Right cardiac atrium (tissue), 5 donors: ENCODE data around the gene SLC22A9. TPM values are rescaled to one million over a fixed set of nuclear protein-coding genes. Genes with fewer than 3 reads are reported as not detected.

ENCODE experiments used
- ATAC-seq, 2 donors: fragments of 200-7000 bp; cut with Tn5 transposase; one replicate each; pipeline versions ENCODE4 v1.8.0 to v1.9.1; 2020; ENCODE audit warnings: moderate library complexity in 2 of 2, mild to moderate bottlenecking in 1 of 2
- DNase-seq, 3 donors: peaks; one replicate each; pipeline ENCODE4 v3.0.0-alpha.2; 2020
- H3K27ac ChIP-seq: one replicate; pipeline ENCODE4 v1.5.1; 2013; ENCODE audit warnings: mild to moderate bottlenecking, low read length, control low read depth, moderate library complexity
- H3K27me3 ChIP-seq: one replicate; pipeline ENCODE4 v1.6.1; 2013; ENCODE audit not compliant: control insufficient read depth, insufficient read depth
- H3K4me1 ChIP-seq: one replicate; pipeline ENCODE4 v1.6.1; 2013; ENCODE audit warnings: low read length; ENCODE audit not compliant: control insufficient read depth, insufficient read depth
- H3K4me3 ChIP-seq: one replicate; pipeline ENCODE4 v1.5.1; 2013; ENCODE audit warnings: low read length, control low read depth
- H3K9me3 ChIP-seq: one replicate; pipeline ENCODE4 v1.6.1; 2013; ENCODE audit warnings: low read length; ENCODE audit not compliant: control insufficient read depth
- WGBS: extraction: QIAGEN DNeasy Blood & Tissue Kit; methylation state at CpG from one replicate; pipeline ENCODE4 v1.1.7; 2013; 5-methylcytosine and 5-hydroxymethylcytosine counted together
- intact Hi-C, 4 donors: fragments of 100-400 bp; cut with DNase I; formaldehyde crosslinking; loops; one replicate each; pipeline versions ENCODE4 v1.11.0 to v1.14.0; 2022 to 2023
- polyA plus RNA-seq: library from polyadenylated mRNA; stranded (reverse); fragments of 200-250 nt; gene quantifications from one replicate; pipeline ENCODE4 v1.2.3, GENCODE V29; 2013
- total RNA-seq, 4 donors: library from RNA; stranded (reverse); fragmentation: NEBNext Ultra II Directional; extraction: Animal tissue kit (Norgen Biotek cat#: 25700); gene quantifications; one replicate each; pipeline ENCODE4 v1.2.1, GENCODE V29; 2021
- donor health status: healthy with polysubstance abuse.
- donor health status: DM: no; HTN: yes; CAD: no.
- donor health status: DM: no; HTN: no; CAD: no.
- donor health status: DM: no; HTN: yes; CAD: no; lungs with severe emphysema.
- donor health status: DM: yes; HTN: yes; CAD: no.

The SLC22A9 gene
- total and polyA plus RNA-seq, 5 donors: not detected

GRCh38 chr11:63445118-63445517 is 75.5 kb downstream of the SLC22A9 start:
- intact Hi-C loops: no loop called here
- WGBS: 76% methylated on average over 2 of the region's 2 CpGs

GRCh38 chr11:63445720-63446119 is 76.1 kb downstream of the SLC22A9 start:
- Histone ChIP-seq H3K27me3 (no peaks in the 10 kb centered on the region), H3K9me3 (no peaks in the 10 kb centered on the region), H3K4me1 (no peaks in the 10 kb centered on the region), H3K27ac (no peak overlapping the region), H3K4me3 (no peak overlapping the region)
- DNase-seq: no peak
- no peak for ATAC-seq
- intact Hi-C loops: no loop called here

More at GRCh38 chr11:63445118-63445517, 75.5 kb downstream of the SLC22A9 start:
- Histone ChIP-seq H3K27me3 (no peaks in the 10 kb centered on the region), H3K9me3 (no peaks in the 10 kb centered on the region), H3K4me3 (no peak overlapping the region), H3K27ac (no peak overlapping the region), H3K4me1 (no peaks in the 10 kb centered on the region)
- DNase-seq: no peak
- no peak for ATAC-seq

- no peak overlapping the region for H3K27ac ChIP-seq
- no peak overlapping the region for H3K4me3 ChIP-seq
- DNase-seq: no peak
- WGBS: 41% methylated on average over 1 of the region's 1 CpG
- intact Hi-C loops: no loop called here
- no peak for ATAC-seq
- H3K4me1 ChIP-seq: no peaks in the 10 kb centered on the region
- H3K27me3 ChIP-seq: no peaks in the 10 kb centered on the region
- H3K9me3 ChIP-seq: no peaks in the 10 kb centered on the region
These were observed 79.1 kb downstream of the SLC22A9 start for GRCh38 chr11:63448646-63449045.

GRCh38 chr11:63459586-63459985 is 90.0 kb downstream of the SLC22A9 start:
- H3K4me1 ChIP-seq: no peaks in the 10 kb centered on the region
- ATAC-seq: no peak
- DNase-seq: no peak
- no peaks in the 10 kb centered on the region for H3K27me3 ChIP-seq
- intact Hi-C loops: no loop called here
- 49% methylated on average over 6 of the region's 6 CpGs for WGBS
- H3K4me3 ChIP-seq: no peak overlapping the region
- no peak overlapping the region for H3K27ac ChIP-seq
- H3K9me3 ChIP-seq: no peaks in the 10 kb centered on the region

Other genes starting within 250 kb of the SLC22A9 start
- not detected for gene SLC22A24, start 225.6 kb upstream of the SLC22A9 start, total RNA-seq
- gene SLC22A24, start 225.6 kb upstream of the SLC22A9 start, polyA plus RNA-seq: not detected
- gene SLC22A25, start 126.2 kb upstream of the SLC22A9 start, total RNA-seq: not detected
- gene SLC22A25, start 126.2 kb upstream of the SLC22A9 start, polyA plus RNA-seq: not detected
- 1 to 10 TPM; 2.9 to 5.2 (median 4.3) TPM for gene PLAAT5, start 121.4 kb downstream of the SLC22A9 start, total RNA-seq
- 4.2 TPM for gene PLAAT5, start 121.4 kb downstream of the SLC22A9 start, polyA plus RNA-seq
- gene LGALS12, start 136.3 kb downstream of the SLC22A9 start, total RNA-seq: 1 to 10 TPM in 1 of 4 donors, under 1 TPM in 2, not detected in 1; 0.40 to 3.8 (median 0.44) TPM
- 7.3 TPM for gene LGALS12, start 136.3 kb downstream of the SLC22A9 start, polyA plus RNA-seq
- 10 to 100 TPM in 3 of 4 donors, 1 to 10 TPM in 1; 8.0 to 17.9 (median 13.3) TPM for gene PLAAT4, start 167.0 kb downstream of the SLC22A9 start, total RNA-seq
- gene PLAAT4, start 167.0 kb downstream of the SLC22A9 start, polyA plus RNA-seq: 14.0 TPM
- gene PLAAT2, start 193.6 kb downstream of the SLC22A9 start, total RNA-seq: under 1 TPM in 1 of 4 donors, not detected in 3; 0.31 TPM
- 0.66 TPM for gene PLAAT2, start 193.6 kb downstream of the SLC22A9 start, polyA plus RNA-seq
- gene PLAAT3, start 244.6 kb downstream of the SLC22A9 start, total RNA-seq: 100 to 1,000 TPM; 110 to 142 (median 125) TPM
- gene PLAAT3, start 244.6 kb downstream of the SLC22A9 start, polyA plus RNA-seq: 158 TPM